Measurements from ENCODE around the gene TNFRSF8. TPM values are rescaled to one million over a fixed set of nuclear protein-coding genes. Genes with fewer than 3 reads are reported as not detected.

Gene TNFRSF8
- total RNA-seq, 1 experiment from 2014 or later: 20.8 TPM

- POLR2A ChIA-PET: no interaction called here
- H3K36me3 Mint-ChIP-seq: no peaks in the 10 kb centered on the region
- ATAC-seq (no peak), DNase-seq (ENCODE audit: low spot score) (no peak)
- no peak overlapping the region for H3K27ac Mint-ChIP-seq
- TF ChIP-seq NR1H2 (CRISPR knock-in tag; IDR thresholded peaks at IDR 0.05): no peak
- no peak for TF ChIP-seq NFYB (CRISPR knock-in tag; conservative IDR thresholded peaks at IDR 0.05; ENCODE audit: low read depth)
- no peak for TF ChIP-seq PRRX2 (CRISPR knock-in tag; IDR thresholded peaks at IDR 0.05)
- TF ChIP-seq USF1 (CRISPR knock-in tag; IDR thresholded peaks at IDR 0.05): no peak
- TF ChIP-seq ZBTB21 (CRISPR knock-in tag; IDR thresholded peaks at IDR 0.05; ENCODE audit: borderline replicate concordance): no peak
- no peak for TF ChIP-seq GRHL2 (CRISPR knock-in tag; IDR thresholded peaks at IDR 0.05; ENCODE audit: insufficient replicate concordance, severe bottlenecking)
- no peak for TF ChIP-seq NR3C1 (CRISPR knock-in tag; conservative IDR thresholded peaks at IDR 0.05; ENCODE audit: low read depth)
- no peak for TF ChIP-seq RORB (CRISPR knock-in tag; IDR thresholded peaks at IDR 0.05)
- TF ChIP-seq PRDM15 (CRISPR knock-in tag; IDR thresholded peaks at IDR 0.05): no peak
- TF ChIP-seq RELA (CRISPR knock-in tag; IDR thresholded peaks at IDR 0.05; ENCODE audit: borderline replicate concordance): no peak
- no peak for TF ChIP-seq FOXJ3 (CRISPR knock-in tag; IDR thresholded peaks at IDR 0.05; ENCODE audit: borderline replicate concordance)
- no peak for TF ChIP-seq ZNF423 (CRISPR knock-in tag; IDR thresholded peaks at IDR 0.05)
- TF ChIP-seq ZNF317 (CRISPR knock-in tag; IDR thresholded peaks at IDR 0.05; ENCODE audit: borderline replicate concordance, low read depth): no peak
- no peak for TF ChIP-seq ELF4 (CRISPR knock-in tag; IDR thresholded peaks at IDR 0.05; ENCODE audit: low read depth)
- TF ChIP-seq, protein P1, sequence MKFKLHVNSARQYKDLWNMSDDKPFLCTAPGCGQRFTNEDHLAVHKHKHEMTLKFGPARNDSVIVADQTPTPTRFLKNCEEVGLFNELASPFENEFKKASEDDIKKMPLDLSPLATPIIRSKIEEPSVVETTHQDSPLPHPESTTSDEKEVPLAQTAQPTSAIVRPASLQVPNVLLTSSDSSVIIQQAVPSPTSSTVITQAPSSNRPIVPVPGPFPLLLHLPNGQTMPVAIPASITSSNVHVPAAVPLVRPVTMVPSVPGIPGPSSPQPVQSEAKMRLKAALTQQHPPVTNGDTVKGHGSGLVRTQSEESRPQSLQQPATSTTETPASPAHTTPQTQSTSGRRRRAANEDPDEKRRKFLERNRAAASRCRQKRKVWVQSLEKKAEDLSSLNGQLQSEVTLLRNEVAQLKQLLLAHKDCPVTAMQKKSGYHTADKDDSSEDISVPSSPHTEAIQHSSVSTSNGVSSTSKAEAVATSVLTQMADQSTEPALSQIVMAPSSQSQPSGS (CRISPR knock-in tag; IDR thresholded peaks at IDR 0.05; ENCODE audit: borderline replicate concordance, low read depth): no peak
- no peak overlapping the region for H3K4me3 Mint-ChIP-seq
- peaks cover 17% of the 10 kb centered on the region for H3K27me3 Mint-ChIP-seq (ENCODE audit: low read depth)
- peaks cover 5% of the 10 kb centered on the region for H3K4me1 Mint-ChIP-seq
- CTCF ChIA-PET: interaction anchor here (1.0 to 1.6 kb wide), 2 partner anchors 22 to 67 kb away, joined by 3 to 4 read pairs; no protein-coding TSS in a partner anchor
- peaks cover 10% of the 10 kb centered on the region; the same call in 1 of the 2 replicates for H3K9me3 Mint-ChIP-seq
Observed at GRCh38 chr1:12057382-12057781, 5.7 kb upstream of the TNFRSF8 start.

DNA sequence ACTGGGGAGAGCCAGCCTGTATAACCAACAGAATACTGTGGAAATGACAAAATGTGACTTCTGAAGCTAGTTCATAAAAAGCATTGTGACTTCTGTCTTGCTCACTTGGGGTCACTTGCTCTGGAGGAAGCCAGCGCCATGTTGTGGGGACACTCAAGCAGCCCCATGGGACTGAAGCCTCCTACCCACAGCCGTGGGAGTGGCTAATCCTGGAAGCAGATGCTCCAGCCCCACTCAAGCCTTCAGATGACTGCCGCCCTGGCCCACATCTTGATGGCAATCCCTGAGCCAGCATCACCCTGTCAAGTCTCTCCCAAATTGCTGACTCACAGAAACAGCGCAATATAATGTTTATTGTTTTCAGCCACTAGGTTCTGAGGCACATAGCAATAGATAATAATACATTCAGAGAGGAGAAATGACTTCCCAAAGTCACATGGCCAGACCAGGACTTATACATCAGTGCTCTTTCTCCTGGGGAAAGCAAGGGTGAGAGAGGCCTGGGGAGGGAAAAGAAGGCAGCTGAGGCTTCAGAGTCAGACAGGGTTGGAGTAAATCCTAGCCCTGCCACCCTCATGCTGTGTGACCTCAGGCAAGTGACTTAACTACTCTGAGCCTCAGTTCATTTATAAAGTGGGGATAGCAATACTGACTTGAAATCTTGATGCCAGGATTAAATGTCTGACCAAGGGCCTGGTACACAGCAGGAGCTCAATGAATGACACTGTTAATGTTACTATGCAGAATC is 5.0 kb upstream of the TNFRSF8 start:
- Mint-ChIP-seq H3K4me3 (no peak overlapping the region), H3K4me1 (0 out of 2 replicates have a peak, but pooled peaks cover 4% of the 10 kb centered on the region), H3K27me3 (ENCODE audit: low read depth) (peaks cover 22% of the 10 kb centered on the region), H3K36me3 (no peaks in the 10 kb centered on the region), H3K9me3 (peaks cover 10% of the 10 kb centered on the region; the same call in 1 of the 2 replicates), H3K27ac (no peak overlapping the region)
- DNase-seq (ENCODE audit: low spot score): no peak
- ChIA-PET POLR2A (no interaction called here), CTCF (interaction anchor here (1.6 kb wide), 2 partner anchors 21 to 66 kb away, joined by 3 to 7 read pairs; no protein-coding TSS in a partner anchor)
- ATAC-seq: no peak
- TF ChIP-seq, protein P2, sequence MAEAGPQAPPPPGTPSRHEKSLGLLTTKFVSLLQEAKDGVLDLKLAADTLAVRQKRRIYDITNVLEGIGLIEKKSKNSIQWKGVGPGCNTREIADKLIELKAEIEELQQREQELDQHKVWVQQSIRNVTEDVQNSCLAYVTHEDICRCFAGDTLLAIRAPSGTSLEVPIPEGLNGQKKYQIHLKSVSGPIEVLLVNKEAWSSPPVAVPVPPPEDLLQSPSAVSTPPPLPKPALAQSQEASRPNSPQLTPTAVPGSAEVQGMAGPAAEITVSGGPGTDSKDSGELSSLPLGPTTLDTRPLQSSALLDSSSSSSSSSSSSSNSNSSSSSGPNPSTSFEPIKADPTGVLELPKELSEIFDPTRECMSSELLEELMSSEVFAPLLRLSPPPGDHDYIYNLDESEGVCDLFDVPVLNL (CRISPR knock-in tag; IDR thresholded peaks at IDR 0.05; ENCODE audit: borderline replicate concordance, low read depth): no peak
- TF ChIP-seq, protein P1 (CRISPR knock-in tag; IDR thresholded peaks at IDR 0.05; ENCODE audit: borderline replicate concordance, low read depth): no peak
- TF ChIP-seq, protein P3, sequence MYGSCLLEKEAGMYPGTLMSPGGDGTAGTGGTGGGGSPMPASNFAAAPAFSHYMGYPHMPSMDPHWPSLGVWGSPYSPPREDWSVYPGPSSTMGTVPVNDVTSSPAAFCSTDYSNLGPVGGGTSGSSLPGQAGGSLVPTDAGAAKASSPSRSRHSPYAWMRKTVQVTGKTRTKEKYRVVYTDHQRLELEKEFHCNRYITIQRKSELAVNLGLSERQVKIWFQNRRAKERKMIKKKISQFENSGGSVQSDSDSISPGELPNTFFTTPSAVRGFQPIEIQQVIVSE (CRISPR knock-in tag; IDR thresholded peaks at IDR 0.05; ENCODE audit: borderline replicate concordance): no peak
- no peak for TF ChIP-seq ZBTB21 (CRISPR knock-in tag; IDR thresholded peaks at IDR 0.05; ENCODE audit: borderline replicate concordance)
- TF ChIP-seq E2F1 (CRISPR knock-in tag; IDR thresholded peaks at IDR 0.05): no peak
- no peak for TF ChIP-seq NFATC4 (CRISPR knock-in tag; IDR thresholded peaks at IDR 0.05)
- no peak for TF ChIP-seq SP1 (CRISPR knock-in tag; conservative IDR thresholded peaks at IDR 0.05)
- no peak for TF ChIP-seq GTF2I (CRISPR knock-in tag; conservative IDR thresholded peaks at IDR 0.05)
- no peak for TF ChIP-seq OVOL2 (CRISPR knock-in tag; IDR thresholded peaks at IDR 0.05; ENCODE audit: borderline replicate concordance)
